Peyer's patch (tissue), 4 donors: ENCODE results near the gene SWAP70. TPM values are rescaled to one million over a fixed set of nuclear protein-coding genes. Genes with fewer than 3 reads are reported as not detected.

Experiments used
- DNase-seq, 3 donors: peaks; one replicate each; pipeline ENCODE4 v3.0.0-alpha.2; 2017 to 2019
- H3K27ac ChIP-seq, 4 donors: fragments of 200-600 bp; sonication (generic); one replicate each; pipeline ENCODE4 v1.5.1; 2016 to 2019
- H3K27me3 ChIP-seq, 2 donors: fragments of 200-600 bp; sonication (generic); one replicate each; pipeline ENCODE4 v1.5.1; 2019
- H3K36me3 ChIP-seq, 3 donors: fragments of 200-600 bp; sonication (generic); one replicate each; pipeline ENCODE4 v1.5.1; 2016 to 2019
- H3K4me1 ChIP-seq, 4 donors: fragments of 200-600 bp; sonication (generic); one replicate each; pipeline ENCODE4 v1.5.1; 2016 to 2019
- H3K4me3 ChIP-seq, 4 donors: fragments of 200-600 bp; sonication (generic); 1 replicate in 3 of 4; 2 replicates in 1 of 4; pipeline ENCODE4 v1.5.1; 2016 to 2019; ENCODE audit warnings: mild to moderate bottlenecking in 1 of 4
- H3K9me3 ChIP-seq, 4 donors: fragments of 200-600 bp; sonication (generic); one replicate each; pipeline ENCODE4 v1.5.1; 2016 to 2019; ENCODE audit warnings: mild to moderate bottlenecking in 1 of 4
- CTCF ChIP-seq, 6 experiments: fragments of 450-650 bp in 4 of 6; fragments of 200-600 bp in 2 of 6; sonication (generic) in 1 of 6; IDR thresholded peaks; one replicate each; pipeline ENCODE4 v1.5.1; 2017 to 2019; ENCODE audit warnings: antibody characterized with exemption in 6 of 6, mild to moderate bottlenecking in 3 of 6, moderate library complexity in 1 of 6
- POLR2A ChIP-seq, 2 donors: fragments of 450-650 bp; IDR thresholded peaks; one replicate each; pipeline ENCODE4 v1.5.1; 2017; ENCODE audit warnings: antibody characterized with exemption in 2 of 2, mild to moderate bottlenecking in 2 of 2, moderate library complexity in 2 of 2
- total RNA-seq, 4 donors: library from RNA; depleted of rRNA; stranded (reverse); fragments of >200 nt; gene quantifications; one replicate each; pipeline ENCODE4 v1.1.0, GENCODE V29; 2016

The SWAP70 gene
- total RNA-seq, 4 donors from 2014 or later, result 16.8 to 62.7 (median 26.1) TPM

GRCh38 chr11:9681583-9682372, 17.9 kb downstream of the SWAP70 start:
- peaks cover 0 to 6% (median 0%) of the 10 kb centered on the region in 4 donors for H3K4me1 ChIP-seq
- H3K4me3 ChIP-seq, result no peak overlapping the region
- no peaks in the 10 kb centered on the region for H3K9me3 ChIP-seq
- TF ChIP-seq POLR2A (IDR thresholded peaks at IDR 0.05) (no peak), CTCF (IDR thresholded peaks at IDR 0.05) (no peak)
- H3K27ac ChIP-seq, result peak overlapping the region in 2 of 4 donors; percentile 4 to 69
- no peaks in the 10 kb centered on the region for H3K36me3 ChIP-seq
- no peak for DNase-seq
- no peaks in the 10 kb centered on the region for H3K27me3 ChIP-seq

GRCh38 chr11:9687711-9688477, 24.0 kb downstream of the SWAP70 start:
- Histone ChIP-seq H3K4me3 (no peak overlapping the region), H3K27me3 (no peaks in the 10 kb centered on the region), H3K9me3 (no peaks in the 10 kb centered on the region), H3K4me1 (peaks cover 0 to 25% (median 15%) of the 10 kb centered on the region in 4 donors), H3K36me3 (no peaks in the 10 kb centered on the region), H3K27ac (peak overlapping the region; percentile 59 to 80 (median 78))
- no peak for DNase-seq
- TF ChIP-seq POLR2A (IDR thresholded peaks at IDR 0.05) (no peak), CTCF (IDR thresholded peaks at IDR 0.05) (no peak)

GRCh38 chr11:9688716-9689511, 25.0 kb downstream of the SWAP70 start:
- no peak for TF ChIP-seq CTCF (IDR thresholded peaks at IDR 0.05)
- TF ChIP-seq POLR2A (IDR thresholded peaks at IDR 0.05), result no peak
- Histone ChIP-seq H3K9me3 (no peaks in the 10 kb centered on the region), H3K4me1 (peaks cover 0 to 29% (median 17%) of the 10 kb centered on the region in 4 donors), H3K27ac (peak overlapping the region; percentile 59 to 80 (median 78)), H3K27me3 (no peaks in the 10 kb centered on the region), H3K36me3 (no peaks in the 10 kb centered on the region), H3K4me3 (no peak overlapping the region)
- DNase-seq, result peak in 2 of 3 donors; percentile 63 to 66

DNA sequence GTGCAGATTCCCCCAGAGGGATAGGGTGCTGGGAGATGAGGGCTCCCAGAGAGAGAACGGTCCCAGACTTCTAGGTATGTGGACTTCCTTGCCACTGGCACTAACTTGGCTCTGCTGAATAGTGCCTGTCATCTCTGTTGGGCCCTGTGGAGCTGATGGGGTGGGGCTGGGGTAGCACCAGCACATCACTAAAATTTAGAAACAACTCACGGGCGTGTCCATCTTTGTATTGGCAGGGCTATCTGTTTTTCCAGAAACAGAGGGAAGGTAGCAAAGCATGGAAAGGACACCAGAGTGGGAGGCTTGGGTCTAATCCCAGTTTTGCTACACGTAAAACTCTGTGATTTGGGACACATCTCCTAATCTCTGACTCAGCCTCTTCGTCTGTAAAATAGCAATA, 25.8 kb downstream of the SWAP70 start:
- Histone ChIP-seq H3K4me3 (no peak overlapping the region), H3K27ac (peak overlapping the region; percentile 59 to 80 (median 78)), H3K9me3 (no peaks in the 10 kb centered on the region), H3K27me3 (no peaks in the 10 kb centered on the region), H3K36me3 (peaks cover 0 to 6% (median 0%) of the 10 kb centered on the region in 3 donors), H3K4me1 (peaks cover 0 to 29% (median 18%) of the 10 kb centered on the region in 4 donors)
- TF ChIP-seq POLR2A (IDR thresholded peaks at IDR 0.05) (no peak), CTCF (IDR thresholded peaks at IDR 0.05) (no peak)
- no peak for DNase-seq

DNA sequence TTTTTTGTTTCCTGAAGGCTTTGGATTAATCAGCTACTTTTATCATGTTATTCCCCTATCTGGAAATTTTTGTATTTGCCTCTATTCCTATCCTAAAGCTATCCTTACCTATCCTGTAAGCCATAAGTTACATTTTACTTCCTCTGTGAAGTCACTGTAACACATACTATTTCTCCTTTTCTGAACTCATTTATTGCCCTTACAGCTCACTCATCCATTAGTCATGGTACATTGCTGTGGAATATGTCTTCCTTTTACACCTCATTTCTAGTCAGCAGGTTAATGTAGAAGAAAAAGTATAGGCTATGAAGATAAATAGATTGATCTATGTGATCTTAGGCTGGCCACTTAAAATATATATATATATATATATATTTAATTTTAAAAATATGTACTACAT, 28.0 kb downstream of the SWAP70 start:
- H3K4me1 ChIP-seq, result peaks cover 0 to 29% (median 18%) of the 10 kb centered on the region in 4 donors
- no peak for TF ChIP-seq POLR2A (IDR thresholded peaks at IDR 0.05)
- TF ChIP-seq CTCF (IDR thresholded peaks at IDR 0.05), result no peak
- no peaks in the 10 kb centered on the region for H3K9me3 ChIP-seq
- H3K27me3 ChIP-seq, result no peaks in the 10 kb centered on the region
- H3K4me3 ChIP-seq, result no peak overlapping the region
- H3K27ac ChIP-seq, result peak overlapping the region; percentile 13 to 79 (median 64)
- H3K36me3 ChIP-seq, result peaks cover 0 to 19% (median 0%) of the 10 kb centered on the region in 3 donors
- no peak for DNase-seq
